GM19467 (cell line): ENCODE measurements around the gene SFXN3.

ENCODE experiments used
- ATAC-seq: cut with Tn5 transposase; IDR thresholded peaks from one replicate; pipeline ENCODE4 v1.9.1; 2021; ENCODE audit warnings: mild to moderate bottlenecking, moderate library complexity; ENCODE audit not compliant: unreplicated experiment

Gene SFXN3

GRCh38 chr10:101071267-101071884 is 40.3 kb downstream of the SFXN3 start:
- no peak for ATAC-seq

GRCh38 chr10:101071885-101072433 is 40.9 kb downstream of the SFXN3 start:
- ATAC-seq: no peak

- no peak for ATAC-seq
These were observed 41.9 kb downstream of the SFXN3 start for GRCh38 chr10:101072923-101073322.

- no peak for ATAC-seq
These were observed 42.6 kb downstream of the SFXN3 start for GRCh38 chr10:101073631-101074030.

- no peak for ATAC-seq
These were observed 44.7 kb downstream of the SFXN3 start for GRCh38 chr10:101075775-101076174.

GRCh38 chr10:101076630-101077029 is 45.6 kb downstream of the SFXN3 start:
- no peak for ATAC-seq

- ATAC-seq: no peak
These were observed 48.8 kb downstream of the SFXN3 start for GRCh38 chr10:101079874-101080273.

- ATAC-seq: no peak
These were observed 50.2 kb downstream of the SFXN3 start for GRCh38 chr10:101080933-101081931.

- no peak for ATAC-seq
These were observed 54.8 kb downstream of the SFXN3 start for GRCh38 chr10:101085846-101086245.

GRCh38 chr10:101087376-101087775 is 56.3 kb downstream of the SFXN3 start:
- ATAC-seq: no peak

GRCh38 chr10:101087965-101088364 is 56.9 kb downstream of the SFXN3 start:
- ATAC-seq: no peak

GRCh38 chr10:101089520-101090299 is 58.7 kb downstream of the SFXN3 start:
- ATAC-seq: no peak

GRCh38 chr10:101090597-101090996 is 59.6 kb downstream of the SFXN3 start:
- ATAC-seq: no peak
